Body of pancreas (tissue), 4 donors: ENCODE data around the gene GTF2F2.

Experiments used
- CTCF ChIP-seq, 7 experiments: fragments of 450-650 bp in 4 of 7; fragments of 200-600 bp in 3 of 7; sonication (generic) in 3 of 7; IDR thresholded peaks; one replicate each; pipeline ENCODE4 v1.5.1; 2016 to 2019; ENCODE audit warnings: antibody characterized with exemption in 7 of 7
- POLR2A ChIP-seq, 3 donors: fragments of 450-650 bp; IDR thresholded peaks; one replicate each; pipeline ENCODE4 v1.6.1; 2016; ENCODE audit warnings: antibody characterized with exemption in 3 of 3, mild to moderate bottlenecking in 2 of 3

- TF ChIP-seq CTCF (IDR thresholded peaks at IDR 0.05) (no peak), POLR2A (IDR thresholded peaks at IDR 0.05) (no peak)
Observed at GRCh38 chr13:45289936-45290563, 169.7 kb downstream of the GTF2F2 start.
